Psoas muscle (tissue), 8 donors: Measurements from ENCODE around the gene SATB2. TPM values are rescaled to one million over a fixed set of nuclear protein-coding genes. Genes with fewer than 3 reads are reported as not detected.

Source experiments
- ATAC-seq, 4 donors: fragments of 200-7000 bp; cut with Tn5 transposase; one replicate each; pipeline ENCODE4 v1.9.1; 2020; ENCODE audit warnings: moderate library complexity in 3 of 4, mild to moderate bottlenecking in 2 of 4
- DNase-seq, 2 donors: peaks; one replicate each; pipeline ENCODE4 v3.0.0-alpha.2; 2020
- H3K27ac ChIP-seq: fragments of 200-600 bp; one replicate; pipeline ENCODE4 v1.8.0; 2022
- H3K27me3 ChIP-seq, 3 donors: fragments of 200-600 bp in 1 of 3; one replicate each; pipeline versions ENCODE4 v1.6.1 to v1.8.0; 2013 to 2022; ENCODE audit warnings: low read length in 2 of 3, mild to moderate bottlenecking in 2 of 3, moderate library complexity in 1 of 3; ENCODE audit not compliant: insufficient read depth in 3 of 3
- H3K36me3 ChIP-seq, 2 donors: fragments of 200-600 bp in 1 of 2; one replicate each; pipeline versions ENCODE4 v1.6.1 to v1.8.0; 2013 to 2022; ENCODE audit warnings: low read depth in 1 of 2, mild to moderate bottlenecking in 1 of 2, moderate library complexity in 1 of 2; ENCODE audit not compliant: insufficient read depth in 1 of 2
- H3K4me1 ChIP-seq: fragments of 200-600 bp; one replicate; pipeline ENCODE4 v1.8.0; 2022
- H3K4me3 ChIP-seq: fragments of 200-600 bp; one replicate; pipeline ENCODE4 v1.8.0; 2022; ENCODE audit warnings: mild to moderate bottlenecking
- H3K9me3 ChIP-seq: fragments of 200-600 bp; one replicate; pipeline ENCODE4 v1.8.0; 2022
- WGBS, 3 donors: extraction: QIAGEN DNeasy Blood & Tissue Kit; methylation state at CpG; one replicate each; pipeline versions ENCODE4 v1.1.6 to v1.1.7; 2013; 5-methylcytosine and 5-hydroxymethylcytosine counted together
- intact Hi-C, 2 donors: fragments of 100-400 bp; cut with DNase I; formaldehyde crosslinking; loops; one replicate each; pipeline versions ENCODE4 v1.11.0 to v1.14.2; 2022
- polyA plus RNA-seq, 3 donors: library from polyadenylated mRNA; stranded (reverse); fragments of 200-250 nt; gene quantifications; one replicate each; pipeline ENCODE4 v1.2.3, GENCODE V29; 2013
- total RNA-seq, 4 donors: library from RNA; stranded (reverse); fragmentation: NEBNext Ultra II Directional in 2 of 4; extraction: Animal tissue kit (Norgen Biotek cat#: 25700) in 2 of 4; gene quantifications; one replicate each; pipeline versions ENCODE4 v1.2.1 to v1.2.4, GENCODE V29; 2021 to 2023
- TF ChIP-seq, protein P1 (sequence below): fragments of 200-600 bp; IDR thresholded peaks from one replicate; pipeline ENCODE4 v1.8.0; 2022; ENCODE audit warnings: antibody characterized with exemption
- donor health status: healthy with polysubstance abuse.
- donor health status: DM: no; HTN: no; CAD: no; lungs with moderate emphysema.
- donor health status: Bipolar disorder and iron deficiency.
- donor health status: healthy.
- donor health status: DM: yes; HTN: yes; CAD: no.
- donor health status: DM: no; HTN: no; CAD: no.
- donor health status: DM: no; HTN: no; CAD: no.
- donor health status: DM: yes; HTN: yes; CAD: no.

The SATB2 gene
- total and polyA plus RNA-seq, 7 donors = 0.46 to 2.4 (median 1.6) TPM

- Histone ChIP-seq H3K9me3 (no peaks in the 10 kb centered on the region), H3K4me3 (peak overlapping the region; percentile 45), H3K27me3 (peaks cover 3 to 98% (median 56%) of the 10 kb centered on the region in 3 donors), H3K27ac (no peak overlapping the region), H3K4me1 (peaks cover 24% of the 10 kb centered on the region), H3K36me3 (no peaks in the 10 kb centered on the region)
- TF ChIP-seq, protein P1, sequence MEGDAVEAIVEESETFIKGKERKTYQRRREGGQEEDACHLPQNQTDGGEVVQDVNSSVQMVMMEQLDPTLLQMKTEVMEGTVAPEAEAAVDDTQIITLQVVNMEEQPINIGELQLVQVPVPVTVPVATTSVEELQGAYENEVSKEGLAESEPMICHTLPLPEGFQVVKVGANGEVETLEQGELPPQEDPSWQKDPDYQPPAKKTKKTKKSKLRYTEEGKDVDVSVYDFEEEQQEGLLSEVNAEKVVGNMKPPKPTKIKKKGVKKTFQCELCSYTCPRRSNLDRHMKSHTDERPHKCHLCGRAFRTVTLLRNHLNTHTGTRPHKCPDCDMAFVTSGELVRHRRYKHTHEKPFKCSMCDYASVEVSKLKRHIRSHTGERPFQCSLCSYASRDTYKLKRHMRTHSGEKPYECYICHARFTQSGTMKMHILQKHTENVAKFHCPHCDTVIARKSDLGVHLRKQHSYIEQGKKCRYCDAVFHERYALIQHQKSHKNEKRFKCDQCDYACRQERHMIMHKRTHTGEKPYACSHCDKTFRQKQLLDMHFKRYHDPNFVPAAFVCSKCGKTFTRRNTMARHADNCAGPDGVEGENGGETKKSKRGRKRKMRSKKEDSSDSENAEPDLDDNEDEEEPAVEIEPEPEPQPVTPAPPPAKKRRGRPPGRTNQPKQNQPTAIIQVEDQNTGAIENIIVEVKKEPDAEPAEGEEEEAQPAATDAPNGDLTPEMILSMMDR = no peak
- intact Hi-C loops = loop anchor here in 1 of 2 donors (10.0 kb wide), 1 partner anchor 274 kb away; no protein-coding TSS in a partner anchor
- ATAC-seq = peak in 1 of 4 donors; percentile 11
- WGBS, 3 donors = 3 to 7% (median 4%) methylated on average over 48 of the region's 48 CpGs
- no peak for DNase-seq
Observed at GRCh38 chr2:199470672-199471442, 13.1 kb upstream of the SATB2 start.

DNA sequence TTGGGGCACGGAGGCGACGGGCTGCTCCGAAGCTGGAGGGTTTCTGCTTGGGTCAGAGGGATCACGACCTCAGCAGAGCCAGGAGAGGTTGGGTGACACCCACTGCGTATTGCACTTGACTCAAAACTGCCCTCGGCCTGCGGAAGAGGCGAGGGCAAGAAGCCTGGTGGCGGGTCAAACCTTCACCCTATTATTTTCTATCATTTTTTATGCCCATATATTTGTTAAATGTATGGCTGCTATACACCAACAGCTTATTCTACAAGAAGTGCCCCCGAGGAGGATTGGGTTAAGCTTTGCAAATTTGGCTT lies 12.6 kb upstream of the SATB2 start:
- H3K9me3 ChIP-seq = no peaks in the 10 kb centered on the region
- peaks cover 24% of the 10 kb centered on the region for H3K4me1 ChIP-seq
- ATAC-seq (no peak), DNase-seq (no peak)
- peaks cover 3 to 100% (median 55%) of the 10 kb centered on the region in 3 donors for H3K27me3 ChIP-seq
- H3K4me3 ChIP-seq = no peak overlapping the region
- no peak overlapping the region for H3K27ac ChIP-seq
- H3K36me3 ChIP-seq = no peaks in the 10 kb centered on the region
- 9 to 11% (median 11%) methylated on average over 11 of the region's 11 CpGs for WGBS, 3 donors
- intact Hi-C loops = loop anchor here in 1 of 2 donors (10.0 kb wide), 1 partner anchor 274 kb away; no protein-coding TSS in a partner anchor
- TF ChIP-seq, protein P1 = no peak

GRCh38 chr2:199469514-199470360 lies 12.0 kb upstream of the SATB2 start:
- Histone ChIP-seq H3K27me3 (peaks cover 3 to 100% (median 58%) of the 10 kb centered on the region in 3 donors), H3K36me3 (no peaks in the 10 kb centered on the region), H3K4me1 (peaks cover 28% of the 10 kb centered on the region), H3K9me3 (no peaks in the 10 kb centered on the region), H3K27ac (no peak overlapping the region), H3K4me3 (no peak overlapping the region)
- TF ChIP-seq, protein P1 = no peak
- 10 to 11% (median 11%) methylated on average over 30 of the region's 30 CpGs for WGBS, 3 donors
- DNase-seq = no peak
- intact Hi-C loops = loop anchor here in 1 of 2 donors (10.0 kb wide), 1 partner anchor 275 kb away; no protein-coding TSS in a partner anchor
- no peak for ATAC-seq

- ATAC-seq (no peak), DNase-seq (no peak)
- no peak overlapping the region for H3K27ac ChIP-seq
- 15 to 23% (median 17%) methylated on average over 55 of the region's 55 CpGs for WGBS, 3 donors
- H3K27me3 ChIP-seq = peaks cover 0 to 100% (median 62%) of the 10 kb centered on the region in 3 donors
- H3K4me1 ChIP-seq = peaks cover 37% of the 10 kb centered on the region
- intact Hi-C loops = no loop called here
- no peaks in the 10 kb centered on the region for H3K9me3 ChIP-seq
- H3K36me3 ChIP-seq = no peaks in the 10 kb centered on the region
- TF ChIP-seq, protein P1 = no peak
- peak overlapping the region; percentile 36 for H3K4me3 ChIP-seq
Observed at GRCh38 chr2:199468561-199469513, 11.1 kb upstream of the SATB2 start.
